Measurements from ENCODE around the gene PERP.

The PERP gene

GRCh38 chr6:138044458-138044857, 62.8 kb downstream of the PERP start:
- DNase-seq: no peak
